Measurements from ENCODE around the gene GET4.

DNA sequence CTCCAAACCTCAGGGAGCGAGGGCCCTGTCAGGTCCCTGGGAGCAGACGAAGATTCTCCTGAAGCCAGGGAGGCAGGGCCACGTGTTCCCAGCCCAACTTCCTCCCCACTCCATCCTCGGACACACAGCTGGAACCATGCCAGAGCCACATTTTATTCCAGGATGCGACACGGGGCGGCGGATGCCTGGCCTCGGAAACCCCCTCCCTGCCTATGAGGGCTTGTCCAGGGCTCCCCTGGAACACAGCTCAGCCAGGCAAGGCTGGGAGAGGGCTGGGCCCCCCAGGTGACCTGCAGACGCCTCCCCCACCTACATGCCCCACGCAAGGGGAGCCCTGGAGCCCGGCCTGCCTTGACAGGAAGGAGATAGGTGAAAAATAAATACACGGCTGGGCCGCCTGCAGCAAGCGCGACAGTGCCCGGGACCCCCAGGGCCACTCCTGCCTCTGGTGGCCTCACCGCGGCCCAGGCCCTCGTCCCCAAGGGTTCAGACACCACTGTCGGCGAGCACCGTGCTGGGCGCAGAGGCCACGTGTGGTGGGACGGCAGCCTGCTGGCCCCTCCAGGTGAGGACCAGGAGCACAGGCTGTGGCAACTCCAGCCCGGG is 21.5 kb downstream of the GET4 start:
- TF ChIP-seq, protein P1, sequence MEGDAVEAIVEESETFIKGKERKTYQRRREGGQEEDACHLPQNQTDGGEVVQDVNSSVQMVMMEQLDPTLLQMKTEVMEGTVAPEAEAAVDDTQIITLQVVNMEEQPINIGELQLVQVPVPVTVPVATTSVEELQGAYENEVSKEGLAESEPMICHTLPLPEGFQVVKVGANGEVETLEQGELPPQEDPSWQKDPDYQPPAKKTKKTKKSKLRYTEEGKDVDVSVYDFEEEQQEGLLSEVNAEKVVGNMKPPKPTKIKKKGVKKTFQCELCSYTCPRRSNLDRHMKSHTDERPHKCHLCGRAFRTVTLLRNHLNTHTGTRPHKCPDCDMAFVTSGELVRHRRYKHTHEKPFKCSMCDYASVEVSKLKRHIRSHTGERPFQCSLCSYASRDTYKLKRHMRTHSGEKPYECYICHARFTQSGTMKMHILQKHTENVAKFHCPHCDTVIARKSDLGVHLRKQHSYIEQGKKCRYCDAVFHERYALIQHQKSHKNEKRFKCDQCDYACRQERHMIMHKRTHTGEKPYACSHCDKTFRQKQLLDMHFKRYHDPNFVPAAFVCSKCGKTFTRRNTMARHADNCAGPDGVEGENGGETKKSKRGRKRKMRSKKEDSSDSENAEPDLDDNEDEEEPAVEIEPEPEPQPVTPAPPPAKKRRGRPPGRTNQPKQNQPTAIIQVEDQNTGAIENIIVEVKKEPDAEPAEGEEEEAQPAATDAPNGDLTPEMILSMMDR (conservative IDR thresholded peaks at IDR 0.05): no peak
- no peak for TF ChIP-seq EZH2 (IDR thresholded peaks at IDR 0.05; ENCODE audit: low read depth)
